GM18505 (cell line): ENCODE data around the gene MBOAT1.

ENCODE experiments used
- ATAC-seq: cut with Tn5 transposase; IDR thresholded peaks from one replicate; pipeline ENCODE4 v1.9.1; 2021; ENCODE audit not compliant: unreplicated experiment
- POLR2A ChIP-seq: IDR thresholded peaks from 4 replicates; pipeline ENCODE4 v1.6.1; 2011; ENCODE audit warnings: borderline replicate concordance; ENCODE audit not compliant: insufficient read depth, insufficient read length; ENCODE audit errors: extremely low read depth

MBOAT1 gene

DNA sequence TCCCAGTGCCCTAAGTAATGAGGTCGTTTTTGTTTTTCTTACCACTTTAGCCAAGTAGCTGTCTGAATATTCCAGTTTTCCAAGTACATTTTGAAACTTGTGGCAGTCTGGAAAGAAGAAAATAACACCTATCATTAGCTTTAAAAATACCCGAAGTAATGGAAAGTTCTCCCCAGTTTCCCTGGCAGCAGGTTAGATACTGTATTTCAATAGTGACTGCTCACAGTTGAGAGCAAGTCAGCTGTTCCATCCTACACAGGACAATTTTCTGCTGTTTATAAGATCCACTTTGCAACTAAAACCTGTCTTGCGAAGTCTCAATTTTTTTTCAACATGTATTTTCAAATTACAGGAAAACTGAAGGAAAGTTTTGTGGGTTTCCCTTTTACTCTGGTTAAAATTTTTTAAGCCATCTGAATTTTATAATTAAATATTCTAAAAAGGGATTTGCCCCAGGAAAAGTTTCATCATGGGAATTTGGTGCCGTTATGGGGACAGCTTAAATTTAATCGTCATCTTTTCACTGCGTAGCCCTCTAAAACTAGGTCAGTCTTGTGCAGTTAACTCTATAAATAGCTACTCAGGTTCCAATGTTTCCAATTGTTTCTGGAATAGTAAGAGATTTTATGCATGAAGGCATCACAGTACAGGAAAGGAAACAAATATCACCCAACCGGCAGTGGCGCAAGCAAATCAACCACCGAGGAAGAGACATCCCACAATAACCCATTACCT lies 96.9 kb downstream of the MBOAT1 start:
- TF ChIP-seq POLR2A, result no peak
- no peak for ATAC-seq

DNA sequence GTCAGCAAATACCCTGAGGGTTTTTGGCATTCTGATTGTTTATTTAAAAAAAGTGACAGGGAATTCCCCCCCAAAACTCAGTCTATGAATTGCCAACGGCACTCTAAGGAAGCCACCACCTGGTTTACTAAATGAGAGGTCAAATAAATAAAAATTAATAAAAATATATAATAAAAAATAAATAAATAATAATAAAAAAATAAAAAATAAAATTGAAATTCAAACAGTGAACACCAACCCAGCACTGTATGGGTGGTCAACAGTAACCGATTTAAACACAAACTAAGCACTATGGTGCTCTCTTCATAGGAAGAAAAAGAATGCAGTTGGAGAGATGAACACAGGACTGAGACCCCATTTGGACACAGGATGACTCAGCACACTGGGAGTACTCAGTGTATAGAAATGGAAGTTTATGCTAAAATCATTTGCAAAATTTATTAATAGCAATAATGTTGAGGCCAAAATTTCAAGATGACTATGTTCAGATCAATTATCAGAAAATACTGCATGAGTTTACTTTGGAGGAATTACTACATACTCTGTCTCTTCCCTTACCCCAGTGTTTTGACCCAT lies 98.5 kb downstream of the MBOAT1 start:
- TF ChIP-seq POLR2A, result no peak
- ATAC-seq, result no peak

- no peak for ATAC-seq
- no peak for TF ChIP-seq POLR2A
Measured at GRCh38 chr6:20112841-20113240, 99.4 kb downstream of the MBOAT1 start.

DNA sequence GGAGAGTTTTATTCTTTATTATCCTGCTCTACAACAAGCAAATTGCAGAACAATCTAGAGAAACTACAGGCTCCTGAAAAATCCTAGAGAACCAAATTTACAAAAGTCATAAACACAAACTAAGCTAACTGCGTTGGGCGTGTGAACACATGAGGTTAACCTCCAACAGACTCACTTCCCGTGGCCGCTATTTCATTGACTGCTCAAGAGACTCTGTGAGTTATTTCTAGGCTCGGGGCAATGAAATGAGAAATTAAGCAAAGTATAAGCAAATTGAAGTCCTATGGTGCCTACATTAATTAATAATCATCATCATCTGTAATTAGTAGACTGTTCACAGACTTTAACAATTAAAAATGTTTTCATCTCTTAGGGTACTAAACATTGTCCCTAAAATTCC lies 100.0 kb downstream of the MBOAT1 start:
- TF ChIP-seq POLR2A, result no peak
- no peak for ATAC-seq

DNA sequence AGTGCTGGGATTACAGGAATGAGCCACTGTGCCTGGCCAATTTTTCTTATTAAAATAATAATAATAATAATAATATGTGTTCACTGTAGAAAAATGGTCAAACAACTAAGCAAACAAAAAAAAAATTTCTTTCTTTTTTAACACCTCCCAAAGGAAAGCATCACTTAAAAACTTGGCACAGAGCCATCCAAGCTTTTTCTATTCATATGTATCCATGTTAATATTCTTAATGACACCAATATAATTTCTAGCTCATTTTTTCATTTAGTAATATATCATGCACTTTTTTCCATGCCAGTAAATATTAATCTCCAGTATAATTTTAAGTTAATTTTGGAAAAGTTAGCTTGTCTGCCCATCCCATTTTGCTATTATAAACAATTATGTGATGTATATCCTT lies 101.8 kb downstream of the MBOAT1 start:
- TF ChIP-seq POLR2A, result no peak
- no peak for ATAC-seq

- no peak for TF ChIP-seq POLR2A
- ATAC-seq, result no peak
Measured at GRCh38 chr6:20109526-20109925, 102.7 kb downstream of the MBOAT1 start.

DNA sequence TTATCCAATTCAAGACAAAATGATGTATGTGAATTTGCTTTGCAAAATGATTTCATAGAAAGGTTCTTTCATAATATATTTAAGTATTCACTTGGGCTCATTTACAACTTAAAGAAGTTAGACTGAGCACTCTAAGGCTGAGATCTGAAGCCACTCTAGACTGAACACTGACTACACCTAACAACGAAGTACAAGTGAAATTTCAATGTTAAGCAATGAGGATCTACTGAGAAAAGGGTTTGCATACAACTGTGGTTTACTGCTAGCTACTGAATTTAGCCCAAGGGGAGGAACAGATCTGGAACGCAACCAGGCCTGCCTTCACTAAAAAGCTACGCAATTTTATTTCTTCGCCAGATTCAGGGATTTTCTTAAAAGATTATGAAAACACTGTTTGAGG lies 106.4 kb downstream of the MBOAT1 start:
- ATAC-seq, result no peak
- TF ChIP-seq POLR2A, result no peak

GRCh38 chr6:20104696-20105095 lies 107.6 kb downstream of the MBOAT1 start:
- ATAC-seq, result no peak
- no peak for TF ChIP-seq POLR2A

DNA sequence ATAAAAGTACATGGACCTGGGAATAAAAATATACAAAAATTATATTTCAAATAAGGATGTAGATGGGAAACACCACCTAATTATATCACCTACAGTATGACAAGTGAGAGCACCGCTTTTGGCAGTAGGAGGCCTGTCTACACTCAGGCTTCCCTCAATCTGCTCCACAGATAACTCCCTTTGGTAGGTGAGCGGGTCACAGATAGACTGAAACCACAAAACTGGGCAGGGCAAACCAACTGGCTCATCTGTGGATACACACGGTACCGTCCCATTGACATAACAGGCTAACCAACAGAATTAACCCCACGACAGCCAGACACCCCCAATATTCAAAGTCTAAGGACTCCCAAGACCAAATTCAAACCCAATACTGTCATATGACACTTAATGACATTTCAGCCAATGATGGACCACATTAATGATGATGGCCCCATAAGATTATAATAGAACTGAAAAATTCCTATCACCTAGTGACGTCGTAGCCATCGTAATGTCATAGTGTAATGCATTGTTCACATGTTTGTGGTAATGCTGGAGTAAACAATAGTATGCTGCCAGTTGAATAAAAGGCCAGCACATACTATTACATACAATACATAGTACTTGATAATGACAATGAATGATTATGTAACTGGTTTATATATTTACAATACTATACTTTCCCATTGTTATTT lies 109.7 kb downstream of the MBOAT1 start:
- TF ChIP-seq POLR2A, result no peak
- no peak for ATAC-seq

- TF ChIP-seq POLR2A, result no peak
- ATAC-seq, result no peak
Measured at GRCh38 chr6:20099156-20099555, 113.1 kb downstream of the MBOAT1 start.

DNA sequence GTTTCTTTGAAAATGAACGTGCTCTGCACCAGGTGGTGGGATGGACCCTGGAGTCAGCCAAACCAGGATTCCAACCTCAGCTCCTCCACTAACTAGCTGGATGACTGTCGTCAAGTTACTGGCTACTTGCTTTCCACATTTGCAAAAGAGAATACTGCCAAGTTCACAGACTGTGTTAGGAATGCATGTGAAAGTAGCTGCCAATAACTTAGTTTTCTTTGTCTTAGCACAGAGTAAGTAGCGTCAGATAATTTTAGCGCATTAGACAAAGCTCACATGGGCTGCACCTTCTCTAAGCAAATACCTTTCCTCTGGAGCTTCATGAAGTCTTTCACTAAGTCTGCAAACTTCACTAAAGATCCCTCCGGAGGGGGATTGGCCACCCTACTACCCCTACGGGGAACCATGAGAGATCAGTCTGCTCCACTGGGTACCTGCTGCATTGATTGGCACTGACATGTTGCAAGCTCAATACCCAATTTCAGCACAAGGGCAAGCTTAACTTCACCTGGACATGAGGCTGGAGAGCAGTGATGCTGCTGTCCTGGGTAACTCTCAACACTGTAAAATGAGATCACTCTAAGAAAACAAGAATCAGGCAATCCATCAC lies 113.9 kb downstream of the MBOAT1 start:
- TF ChIP-seq POLR2A, result no peak
- ATAC-seq, result no peak

GRCh38 chr6:20096536-20096935 lies 115.7 kb downstream of the MBOAT1 start:
- no peak for ATAC-seq
- no peak for TF ChIP-seq POLR2A

DNA sequence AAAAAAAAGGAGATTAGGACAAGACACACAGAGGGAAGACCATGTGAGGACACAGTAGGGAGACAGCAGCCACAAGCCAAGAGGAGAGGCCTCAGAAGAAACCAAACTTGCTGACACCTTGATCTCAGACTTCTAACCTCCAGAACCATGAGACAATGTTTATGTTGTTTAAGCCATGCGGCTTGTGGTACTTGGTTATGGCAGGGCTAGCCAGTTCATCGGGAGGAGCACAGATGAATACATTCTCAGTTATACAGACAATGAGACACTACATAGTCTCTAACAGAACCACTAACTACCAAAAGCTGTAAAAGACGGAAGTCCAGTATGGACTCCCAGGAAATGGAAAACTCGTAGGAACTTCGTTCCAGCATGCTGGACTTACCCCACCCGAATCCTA lies 116.8 kb downstream of the MBOAT1 start:
- TF ChIP-seq POLR2A, result no peak
- ATAC-seq, result no peak

GRCh38 chr6:20092071-20092566 lies 120.2 kb downstream of the MBOAT1 start:
- TF ChIP-seq POLR2A, result no peak
- ATAC-seq, result no peak

DNA sequence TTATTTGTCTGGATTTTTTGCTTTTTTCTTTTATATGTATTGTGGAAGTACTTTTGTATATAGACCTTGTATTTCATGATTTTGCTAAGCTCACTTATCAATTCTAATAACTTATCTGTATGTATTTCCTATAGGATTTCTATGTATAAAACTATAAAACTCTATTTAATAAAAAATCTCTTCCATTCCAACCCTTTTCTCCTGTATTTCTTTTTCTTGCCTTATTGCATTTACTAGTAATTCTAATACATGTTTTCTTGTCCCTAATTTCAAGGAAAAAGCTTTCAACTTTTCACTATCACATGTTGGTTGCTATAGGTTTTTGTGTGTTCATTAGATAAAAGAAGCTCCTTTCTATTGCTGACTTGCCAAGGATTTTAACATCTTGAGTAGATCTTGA lies 125.3 kb downstream of the MBOAT1 start:
- TF ChIP-seq POLR2A, result no peak
- ATAC-seq, result no peak

- no peak for TF ChIP-seq POLR2A
- no peak for ATAC-seq
Measured at GRCh38 chr6:20085817-20086216, 126.5 kb downstream of the MBOAT1 start.
